GM19455 (cell line): ENCODE data around the gene USF1.
"Not testable (repeated sequence)": the region's sequence is repeated elsewhere in the genome, so short reads cannot be mapped to it uniquely, and the experiment has no call there.

Source experiments
- ATAC-seq: cut with Tn5 transposase; IDR thresholded peaks from one replicate; pipeline ENCODE4 v1.9.1; 2021; ENCODE audit not compliant: unreplicated experiment

USF1 gene

GRCh38 chr1:161079436-161080110, 33.8 kb upstream of the USF1 start:
- ATAC-seq, result no peak

GRCh38 chr1:161077426-161077825, 31.6 kb upstream of the USF1 start:
- ATAC-seq, result no peak

DNA sequence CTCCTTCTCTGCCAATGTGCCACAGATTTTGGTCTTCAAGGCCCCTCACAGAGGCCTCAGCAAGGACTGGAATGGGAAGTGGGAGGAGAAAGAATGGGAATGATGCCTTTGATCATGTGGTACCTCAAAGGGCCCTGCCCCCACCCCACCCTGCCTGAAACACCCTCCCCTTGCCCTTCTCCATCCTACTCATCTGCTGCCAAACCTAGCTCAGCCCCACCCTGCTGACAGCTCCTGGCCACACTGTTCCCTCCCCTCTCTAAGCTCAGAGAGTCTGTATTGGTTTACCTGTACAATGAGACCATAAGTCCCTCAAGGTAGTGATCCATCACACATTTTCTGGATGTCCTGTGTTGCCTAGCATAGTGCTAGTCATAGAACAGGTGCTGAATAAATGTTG, 30.6 kb upstream of the USF1 start:
- no peak for ATAC-seq

- ATAC-seq, result no peak
Observed at GRCh38 chr1:161074676-161075368, 29.0 kb upstream of the USF1 start.

- no peak for ATAC-seq
Observed at GRCh38 chr1:161073474-161074121, 27.8 kb upstream of the USF1 start.

DNA sequence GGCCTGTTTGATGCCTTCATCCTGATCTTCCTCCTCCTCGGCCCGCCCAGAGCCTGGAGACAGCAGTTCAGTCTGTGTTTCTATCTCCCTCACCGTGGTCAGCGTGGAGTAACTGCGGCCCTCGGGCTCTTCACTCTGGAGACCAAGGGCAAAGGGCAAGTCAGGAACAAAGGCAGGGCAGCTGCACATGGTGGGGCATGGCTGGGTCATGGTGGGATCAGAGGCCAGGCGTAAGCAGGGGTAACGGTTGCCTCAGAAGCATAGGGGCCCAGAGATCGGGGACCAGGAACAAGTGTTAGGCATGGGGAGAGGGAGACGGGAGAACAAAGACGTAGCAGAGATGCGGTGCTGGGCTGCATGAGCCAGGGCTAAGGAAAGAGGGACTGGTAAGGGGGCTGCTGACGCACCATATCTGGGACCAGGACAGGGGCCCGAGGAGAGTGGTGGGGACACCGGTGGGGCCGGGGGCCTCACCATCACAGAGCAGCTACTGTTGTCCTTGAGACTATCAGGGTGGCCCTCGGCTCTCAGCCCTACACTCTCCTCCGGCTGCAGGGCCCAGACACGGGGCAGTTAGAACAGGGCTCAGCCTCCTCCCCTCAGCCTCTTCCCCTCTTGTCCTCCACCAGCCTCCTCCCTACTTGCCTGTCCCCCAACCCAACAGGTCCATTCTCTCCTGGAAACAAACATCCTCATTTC, 27.1 kb upstream of the USF1 start:
- no peak for ATAC-seq

DNA sequence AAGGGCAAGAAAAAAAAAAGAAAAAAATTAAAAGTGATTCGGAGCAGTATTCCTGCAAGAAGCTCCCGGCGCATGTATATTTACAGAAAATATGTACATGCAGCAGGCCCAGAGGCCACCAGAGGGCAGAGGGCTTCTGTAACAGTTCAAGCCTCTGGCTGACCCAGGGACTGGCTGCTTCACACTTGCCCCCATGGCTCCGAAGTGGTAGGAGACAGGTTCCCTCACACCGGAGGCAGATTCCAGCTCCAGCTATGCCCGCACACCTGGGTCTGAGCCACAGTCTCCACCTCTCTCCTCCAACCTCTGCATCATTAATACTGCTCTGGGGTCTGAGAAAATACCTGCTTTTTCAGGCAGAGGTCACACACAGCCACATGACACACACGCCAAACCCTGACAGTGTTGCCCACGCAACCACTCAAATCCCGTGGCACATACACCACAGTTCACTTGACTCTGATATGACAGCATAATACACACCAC, 26.2 kb upstream of the USF1 start:
- ATAC-seq, result no peak

GRCh38 chr1:161070761-161071160, 25.0 kb upstream of the USF1 start:
- ATAC-seq, result no peak

DNA sequence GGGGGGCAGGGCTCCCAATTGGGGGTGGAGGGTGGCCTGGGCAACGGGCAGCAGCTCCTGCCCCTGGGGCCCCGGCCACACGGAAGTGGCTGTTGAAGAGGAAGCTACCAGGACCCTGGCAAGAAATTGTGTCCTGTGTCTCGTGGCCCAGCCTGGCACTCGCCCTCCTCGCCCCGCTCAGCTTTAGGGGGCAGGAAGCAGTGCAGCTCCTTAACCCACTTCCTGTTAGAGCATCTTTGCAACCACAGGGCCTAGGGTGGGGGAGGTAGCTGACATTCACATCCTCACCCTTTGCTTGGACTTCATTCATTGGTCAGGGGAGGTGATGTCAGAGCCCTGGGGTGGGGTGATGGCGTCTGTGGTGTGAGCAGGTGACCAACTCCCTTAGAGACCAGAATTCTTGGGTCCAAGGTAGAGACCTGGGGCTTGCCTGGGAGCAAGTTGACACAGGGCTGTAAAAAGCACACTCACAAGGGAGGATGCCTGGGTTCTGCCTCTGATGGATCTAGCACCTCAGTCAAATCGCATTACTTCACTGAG, 24.0 kb upstream of the USF1 start, which contains the start of gene ARHGAP30:
ARHGAP30 (minus strand) TSS at position 161 of the 540 bp plus-strand sequence. CDS start 267 bp downstream, outside the sequence.
- ATAC-seq, result peak; percentile 87

- no peak for ATAC-seq
Observed at GRCh38 chr1:161069241-161069640, 23.5 kb upstream of the USF1 start.

DNA sequence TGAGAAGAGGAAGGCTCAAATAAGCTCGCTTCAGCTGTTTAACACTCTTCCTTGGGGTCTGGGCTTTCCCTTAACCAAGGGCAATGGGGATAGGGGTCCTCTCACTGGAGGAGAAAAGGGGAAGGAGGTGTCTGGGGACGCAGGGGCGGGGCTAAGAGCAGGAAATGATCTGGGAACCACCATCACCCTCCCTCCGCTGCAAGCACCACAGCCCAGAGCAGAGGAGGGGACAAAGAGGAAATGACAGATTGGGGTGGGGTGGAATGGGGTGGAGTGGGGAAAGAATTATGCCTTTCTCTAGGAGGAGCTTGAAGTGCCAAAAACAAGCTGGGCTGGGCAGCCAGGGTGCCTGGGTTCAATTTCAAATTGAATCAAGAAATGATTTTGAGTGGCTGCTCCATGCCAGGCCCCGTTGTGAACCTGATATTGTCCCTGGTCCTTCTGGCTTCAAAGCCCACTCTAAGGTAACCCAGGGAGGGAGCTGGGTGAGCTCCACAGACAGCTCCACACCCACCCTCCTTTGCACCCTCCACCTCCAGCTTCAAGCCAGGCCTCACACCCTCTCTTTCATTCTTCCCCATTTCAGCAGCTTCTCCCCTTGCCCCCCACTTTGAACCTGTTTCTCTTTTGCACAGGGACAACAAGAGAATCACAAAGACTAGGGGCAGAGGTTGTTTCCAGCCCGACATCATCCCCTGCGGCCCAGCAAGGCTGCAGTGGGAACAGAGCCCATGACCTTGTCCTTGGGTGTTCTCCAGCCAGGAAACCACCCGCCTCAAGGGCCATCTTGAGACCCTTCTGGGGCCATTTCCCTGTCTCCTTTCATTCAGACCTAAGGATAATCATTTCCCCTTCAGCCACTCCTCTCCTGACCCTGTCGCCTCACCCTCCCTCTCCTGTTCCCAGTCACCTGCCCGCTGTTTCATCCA, 22.8 kb upstream of the USF1 start:
- peak; percentile 61 for ATAC-seq

- ATAC-seq, result no peak
Observed at GRCh38 chr1:161066694-161067093, 20.9 kb upstream of the USF1 start.

- not testable (repeated sequence) for ATAC-seq
Observed at GRCh38 chr1:161065681-161066080, 19.9 kb upstream of the USF1 start.

GRCh38 chr1:161063936-161064335, 18.2 kb upstream of the USF1 start:
- not testable (repeated sequence) for ATAC-seq

DNA sequence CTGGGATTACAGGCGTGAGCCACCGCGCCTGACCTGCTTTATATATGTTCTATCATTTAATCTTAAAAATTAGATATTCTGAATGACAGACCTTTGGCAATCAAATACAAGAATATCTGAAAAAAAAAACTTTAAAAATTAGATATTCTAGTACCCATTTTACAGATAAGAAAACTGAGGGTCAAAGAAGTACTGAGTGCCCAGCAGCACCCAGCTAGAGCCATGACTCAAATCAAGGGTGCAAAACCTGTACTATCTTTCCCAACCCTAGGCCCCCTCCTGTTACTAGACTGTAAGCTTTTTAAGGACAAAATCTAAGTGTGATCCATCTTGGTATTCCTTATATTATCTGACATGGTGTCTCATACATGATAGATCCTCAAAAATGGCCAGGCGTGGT, 15.6 kb upstream of the USF1 start:
- no peak for ATAC-seq

DNA sequence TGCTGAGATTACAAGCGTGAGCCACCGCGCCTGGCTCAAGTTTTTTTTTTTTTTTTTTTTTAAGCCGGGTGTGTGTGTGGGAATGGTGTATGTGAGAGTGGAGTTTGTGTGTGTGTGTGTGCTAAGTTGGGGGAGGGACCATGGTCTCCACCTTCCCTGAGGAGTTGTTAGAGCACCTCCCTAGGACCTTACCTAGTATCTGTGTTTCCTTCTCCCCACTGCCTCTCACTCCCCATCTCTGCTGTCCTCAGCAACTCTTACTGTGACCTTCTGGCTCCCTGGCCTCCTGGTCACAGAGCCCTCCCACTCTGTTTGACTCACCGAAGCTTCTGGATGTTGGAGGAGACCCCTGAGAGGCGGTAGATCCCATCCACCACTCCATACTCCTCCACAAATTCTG, 13.5 kb upstream of the USF1 start:
- no peak for ATAC-seq

GRCh38 chr1:161054805-161055204, 9.0 kb upstream of the USF1 start:
- ATAC-seq, result no peak

- ATAC-seq, result no peak
Observed at GRCh38 chr1:161054232-161054631, 8.5 kb upstream of the USF1 start.

- no peak for ATAC-seq
Observed at GRCh38 chr1:161052899-161053298, 7.1 kb upstream of the USF1 start.

DNA sequence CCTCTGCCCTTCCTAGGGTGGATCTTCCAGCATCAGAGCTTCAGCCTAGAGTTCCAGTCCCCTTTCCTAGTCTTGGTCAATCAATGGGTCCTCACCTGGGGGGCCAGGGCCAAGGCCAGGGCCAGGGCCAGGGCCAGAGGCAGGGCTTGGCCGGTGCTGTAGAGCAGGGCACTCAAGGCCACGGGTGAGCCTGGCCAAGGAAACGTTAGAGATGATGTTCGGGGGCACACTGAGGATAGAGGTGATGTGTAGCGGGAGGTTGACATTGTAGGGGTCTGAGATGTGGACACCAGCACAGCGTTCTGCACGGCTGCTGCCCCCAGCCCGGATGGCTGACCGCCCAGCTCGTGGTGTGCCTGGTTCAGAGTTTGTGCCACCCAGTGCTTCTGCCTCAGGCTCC, 5.4 kb upstream of the USF1 start:
- ATAC-seq, result no peak
